Measurements from ENCODE around the gene SLPI. TPM values are rescaled to one million over a fixed set of nuclear protein-coding genes. Genes with fewer than 3 reads are reported as not detected.

The SLPI gene
- total and polyA plus RNA-seq, 2 of the 13 experiments (the other 11 are each of a cell fraction or from before 2014, with no cell fraction given): 0.13 TPM; not detected in 1

GRCh38 chr20:45246109-45246508 lies 8.3 kb downstream of the SLPI start:
- ChIA-PET POLR2A (no interaction called here), CTCF (ENCODE audit: low intra/inter-chr PET ratio, low total read pairs) (no interaction called here)
- H3K4me3 ChIP-seq (replicated peaks in 1 of 3; ENCODE audit: insufficient read depth in 1 of 3, low read depth in 2 of 3, low read length in 3 of 3): no peak overlapping the region
- ATAC-seq (no peak), DNase-seq (ENCODE audit: low spot score) (no peak), FAIRE-seq (no peak)
- intact Hi-C loops (cut with micrococcal nuclease; ENCODE audit: unreplicated experiment): no loop called here
- no peak overlapping the region for H3K4me2 ChIP-seq (ENCODE audit: low read depth, low read length)
- H3K9ac ChIP-seq (ENCODE audit: insufficient read depth, low read depth, low read length): no peak overlapping the region
- in situ Hi-C loops (cut with HindIII; ENCODE audit: extremely low pct_ligation_motif_present, low pct_unique_long_range_greater_than_20kb): no loop called here
- no peak overlapping the region for H2AFZ ChIP-seq (ENCODE audit: low read length)
- no peaks in the 10 kb centered on the region for H3K4me1 ChIP-seq (ENCODE audit: insufficient read depth, low read length)
- H3K36me3 ChIP-seq (replicated peaks in 1 of 2; ENCODE audit: control insufficient read depth in 1 of 2, insufficient read depth in 2 of 2, low read length in 2 of 2): no peaks in the 10 kb centered on the region
- TF ChIP-seq ZNF451 (CRISPR knock-in tag; IDR thresholded peaks at IDR 0.05): no peak
- H3K79me2 ChIP-seq (ENCODE audit: insufficient read depth, low read length): no peaks in the 10 kb centered on the region
- peaks cover 0 to 9% of the 10 kb centered on the region in 2 experiments; a peak in 2 of 5 replicates for H3K27me3 ChIP-seq (ENCODE audit: control insufficient read depth in 1 of 2, insufficient read depth in 2 of 2, low read length in 2 of 2)
- no TSS peak for BruUV-seq (replicated peaks)
- 16% methylated on average over 6 of the region's 6 CpGs for WGBS (ENCODE audit: low lambda C conversion rate)
- no peaks in the 10 kb centered on the region for H4K20me1 ChIP-seq (ENCODE audit: insufficient read depth, low read length)
- H3K27ac ChIP-seq (ENCODE audit: extremely low read length, insufficient read depth, low read length): no peak overlapping the region
- no peaks in the 10 kb centered on the region for H3K9me3 ChIP-seq (ENCODE audit: low read length)

GRCh38 chr20:45238139-45238538 lies 16.2 kb downstream of the SLPI start:
- WGBS (ENCODE audit: low lambda C conversion rate): 34% methylated on average over 2 of the region's 2 CpGs
- H3K36me3 ChIP-seq (replicated peaks in 1 of 2; ENCODE audit: control insufficient read depth in 1 of 2, insufficient read depth in 2 of 2, low read length in 2 of 2): no peaks in the 10 kb centered on the region
- ATAC-seq (no peak), DNase-seq (ENCODE audit: low spot score) (no peak), FAIRE-seq (no peak)
- POLR2A ChIA-PET: no interaction called here
- H3K4me1 ChIP-seq (ENCODE audit: insufficient read depth, low read length): no peaks in the 10 kb centered on the region
- no peaks in the 10 kb centered on the region for H3K79me2 ChIP-seq (ENCODE audit: insufficient read depth, low read length)
- H3K9me3 ChIP-seq (ENCODE audit: low read length): no peaks in the 10 kb centered on the region
- CTCF ChIA-PET (ENCODE audit: low intra/inter-chr PET ratio, low total read pairs): no interaction called here
- in situ Hi-C loops (cut with HindIII; ENCODE audit: extremely low pct_ligation_motif_present, low pct_unique_long_range_greater_than_20kb) (no loop called here), intact Hi-C loops (cut with micrococcal nuclease; ENCODE audit: unreplicated experiment) (no loop called here)
- H3K4me2 ChIP-seq (ENCODE audit: low read depth, low read length): no peak overlapping the region
- H2AFZ ChIP-seq (ENCODE audit: low read length): no peak overlapping the region
- no peak overlapping the region for H3K9ac ChIP-seq (ENCODE audit: insufficient read depth, low read depth, low read length)
- BruUV-seq (replicated peaks): no TSS peak
- no peaks in the 10 kb centered on the region for H3K27me3 ChIP-seq (ENCODE audit: control insufficient read depth in 1 of 2, insufficient read depth in 2 of 2, low read length in 2 of 2)
- H4K20me1 ChIP-seq (ENCODE audit: insufficient read depth, low read length): no peaks in the 10 kb centered on the region
- no peak overlapping the region for H3K27ac ChIP-seq (ENCODE audit: extremely low read length, insufficient read depth, low read length)
- no peak overlapping the region for H3K4me3 ChIP-seq (replicated peaks in 1 of 3; ENCODE audit: insufficient read depth in 1 of 3, low read depth in 2 of 3, low read length in 3 of 3)
- TF ChIP-seq NAIF1 (CRISPR knock-in tag; IDR thresholded peaks at IDR 0.05; ENCODE audit: borderline replicate concordance) (no peak), ATF7 (IDR thresholded peaks at IDR 0.05) (peak; percentile 21; the same call in 1 of the 2 replicates), ATF7 (CRISPR knock-in tag; IDR thresholded peaks at IDR 0.05) (no peak), SRF (IDR thresholded peaks at IDR 0.05; ENCODE audit: low read depth, low read length) (no peak), ZNF605 (CRISPR knock-in tag; IDR thresholded peaks at IDR 0.05) (no peak), SMAD3 (CRISPR knock-in tag; IDR thresholded peaks at IDR 0.05) (no peak), HOXA9 (CRISPR knock-in tag; IDR thresholded peaks at IDR 0.05; ENCODE audit: borderline replicate concordance) (no peak), ZSCAN5A (CRISPR knock-in tag; IDR thresholded peaks at IDR 0.05; ENCODE audit: borderline replicate concordance) (no peak), PLRG1 (conservative IDR thresholded peaks at IDR 0.05) (0 out of 2 replicates have a peak, but pooled peaks have one; percentile 59), HMGXB3 (CRISPR knock-in tag; IDR thresholded peaks at IDR 0.05; ENCODE audit: borderline replicate concordance) (no peak), UBTF (CRISPR knock-in tag; IDR thresholded peaks at IDR 0.05) (no peak)
